Measurements from ENCODE around the gene ATXN2.
"Not testable (repeated sequence)": the region's sequence is repeated elsewhere in the genome, so short reads cannot be mapped to it uniquely, and the experiment has no call there.

Gene ATXN2

DNA sequence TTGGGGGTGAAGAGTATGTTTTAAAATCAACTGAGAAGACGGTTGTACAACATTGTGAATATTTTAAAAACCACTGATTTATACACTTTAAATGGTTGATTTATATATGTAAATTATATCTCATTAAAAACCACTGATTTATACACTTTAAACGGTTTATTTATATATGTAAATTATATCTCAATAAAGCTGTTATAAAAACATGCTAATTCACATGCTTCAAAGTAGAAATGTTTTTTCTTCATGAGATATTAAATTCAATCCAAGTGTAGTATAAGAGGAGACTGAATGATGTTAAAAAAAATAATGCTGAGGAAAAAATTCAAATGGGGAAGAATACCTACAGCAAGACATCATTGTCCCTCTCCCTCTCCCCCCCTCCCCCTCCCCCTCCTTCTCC is 92.9 kb downstream of the ATXN2 start:
- no peaks in the 10 kb centered on the region for H3K4me1 ChIP-seq
- peaks cover 58% of the 10 kb centered on the region for H3K36me3 ChIP-seq
- DNase-seq, result no peak
- no peak overlapping the region for H3K4me3 ChIP-seq (ENCODE audit: low read depth, low read length)
- no peaks in the 10 kb centered on the region for H3K9me3 ChIP-seq
- H3K27me3 ChIP-seq, result no peaks in the 10 kb centered on the region
- TF ChIP-seq, protein P1, sequence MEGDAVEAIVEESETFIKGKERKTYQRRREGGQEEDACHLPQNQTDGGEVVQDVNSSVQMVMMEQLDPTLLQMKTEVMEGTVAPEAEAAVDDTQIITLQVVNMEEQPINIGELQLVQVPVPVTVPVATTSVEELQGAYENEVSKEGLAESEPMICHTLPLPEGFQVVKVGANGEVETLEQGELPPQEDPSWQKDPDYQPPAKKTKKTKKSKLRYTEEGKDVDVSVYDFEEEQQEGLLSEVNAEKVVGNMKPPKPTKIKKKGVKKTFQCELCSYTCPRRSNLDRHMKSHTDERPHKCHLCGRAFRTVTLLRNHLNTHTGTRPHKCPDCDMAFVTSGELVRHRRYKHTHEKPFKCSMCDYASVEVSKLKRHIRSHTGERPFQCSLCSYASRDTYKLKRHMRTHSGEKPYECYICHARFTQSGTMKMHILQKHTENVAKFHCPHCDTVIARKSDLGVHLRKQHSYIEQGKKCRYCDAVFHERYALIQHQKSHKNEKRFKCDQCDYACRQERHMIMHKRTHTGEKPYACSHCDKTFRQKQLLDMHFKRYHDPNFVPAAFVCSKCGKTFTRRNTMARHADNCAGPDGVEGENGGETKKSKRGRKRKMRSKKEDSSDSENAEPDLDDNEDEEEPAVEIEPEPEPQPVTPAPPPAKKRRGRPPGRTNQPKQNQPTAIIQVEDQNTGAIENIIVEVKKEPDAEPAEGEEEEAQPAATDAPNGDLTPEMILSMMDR (IDR thresholded peaks at IDR 0.05; ENCODE audit: low read depth, low read length), result no peak

DNA sequence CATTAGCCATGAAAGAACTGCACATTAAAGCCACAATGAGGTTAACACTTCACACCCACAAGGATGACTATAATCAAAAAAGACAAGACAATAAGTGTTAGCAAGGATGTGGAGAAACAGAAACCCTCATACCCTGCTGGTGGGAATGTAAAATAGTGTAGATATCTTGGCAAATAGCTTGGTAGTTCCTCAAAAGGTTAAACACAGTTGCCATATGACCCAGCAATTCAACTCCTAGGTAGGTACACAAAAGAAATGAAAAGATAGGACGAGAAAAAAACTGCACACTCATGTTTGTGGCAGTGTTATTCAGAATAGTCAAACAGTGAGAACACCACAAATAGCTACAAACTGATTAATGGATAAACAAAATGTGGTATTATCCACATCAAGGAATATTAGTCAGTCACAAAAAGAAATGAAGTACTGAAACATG is 93.5 kb downstream of the ATXN2 start:
- no peaks in the 10 kb centered on the region for H3K4me1 ChIP-seq

DNA sequence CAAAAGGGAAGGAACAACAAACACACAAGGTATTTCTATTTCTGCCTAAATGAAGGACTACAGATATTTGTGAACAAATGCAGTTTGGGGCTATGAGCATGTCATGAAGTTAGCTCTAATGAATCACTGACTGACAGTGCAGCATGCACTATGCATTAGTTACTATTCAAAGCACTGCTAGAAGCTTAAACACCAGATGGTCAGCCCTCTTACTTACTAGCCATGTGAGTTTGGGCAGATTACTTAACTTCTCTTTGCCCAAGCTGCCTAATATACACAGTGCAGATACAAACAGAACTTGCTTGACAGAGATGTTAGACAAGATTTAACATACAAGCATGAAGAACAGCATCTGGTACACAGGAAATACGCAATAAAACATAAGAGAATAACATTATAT is 96.0 kb downstream of the ATXN2 start:
- Histone ChIP-seq H3K4me1 (no peaks in the 10 kb centered on the region), H3K4me3 (ENCODE audit: low read depth, low read length) (no peak overlapping the region), H3K27me3 (no peaks in the 10 kb centered on the region), H3K9me3 (no peaks in the 10 kb centered on the region), H3K36me3 (peaks cover 59% of the 10 kb centered on the region)
- TF ChIP-seq, protein P1 (IDR thresholded peaks at IDR 0.05; ENCODE audit: low read depth, low read length), result no peak
- no peak for DNase-seq

More for the DNA sequence above, 93.5 kb downstream of the ATXN2 start:
- TF ChIP-seq, protein P1 (IDR thresholded peaks at IDR 0.05; ENCODE audit: low read depth, low read length), result no peak
- no peaks in the 10 kb centered on the region for H3K27me3 ChIP-seq
- no peaks in the 10 kb centered on the region for H3K9me3 ChIP-seq
- H3K4me3 ChIP-seq (ENCODE audit: low read depth, low read length), result no peak overlapping the region
- no peak for DNase-seq
- peaks cover 58% of the 10 kb centered on the region for H3K36me3 ChIP-seq

DNA sequence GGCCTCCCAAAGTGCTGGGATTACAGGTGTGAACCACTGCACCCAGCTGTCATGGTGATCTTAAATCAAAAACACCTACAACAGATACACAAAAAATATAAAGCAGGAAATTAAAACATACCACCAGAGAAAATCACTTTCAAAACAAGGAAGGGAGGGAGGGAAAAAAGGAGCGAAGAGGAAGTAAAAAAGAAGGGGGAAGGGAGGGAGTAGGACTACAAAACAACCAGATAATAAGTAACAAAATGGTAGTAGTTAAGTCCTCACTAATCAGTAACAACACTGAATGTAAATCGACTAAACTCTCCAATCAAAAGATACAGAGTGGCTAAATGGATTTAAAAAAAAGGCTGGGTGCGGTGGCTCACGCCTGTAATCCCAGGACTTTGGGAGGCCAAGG is 104.4 kb downstream of the ATXN2 start:
- H3K36me3 ChIP-seq, result peaks cover 65% of the 10 kb centered on the region
- DNase-seq, result no peak
- TF ChIP-seq, protein P1 (IDR thresholded peaks at IDR 0.05; ENCODE audit: low read depth, low read length), result no peak

DNA sequence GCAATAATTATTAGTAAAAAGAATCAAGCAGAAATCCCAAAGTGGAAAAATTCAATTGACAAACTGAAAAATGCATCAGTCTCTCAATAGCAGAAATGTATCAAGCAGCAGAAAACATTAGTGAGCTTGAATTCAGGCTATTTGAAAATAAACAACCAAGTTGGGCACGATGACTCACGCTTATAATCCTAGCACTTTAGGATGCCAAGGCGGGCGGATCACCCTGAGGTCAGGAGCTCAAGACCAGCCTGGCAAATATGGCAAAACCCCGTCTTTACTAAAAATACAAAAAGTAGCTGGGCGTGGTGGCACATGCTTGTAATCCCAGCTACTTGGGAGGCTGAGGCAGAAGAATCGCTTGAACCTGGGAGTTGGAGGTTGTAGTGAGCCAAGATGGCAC is 106.1 kb downstream of the ATXN2 start:
- not testable (repeated sequence) for H3K9me3 ChIP-seq; H3K27me3 ChIP-seq; H3K4me1 ChIP-seq; DNase-seq; H3K4me3 ChIP-seq (ENCODE audit: low read depth, low read length)
- peaks cover 63% of the 10 kb centered on the region for H3K36me3 ChIP-seq

More for the DNA sequence above, 104.4 kb downstream of the ATXN2 start:
- no peaks in the 10 kb centered on the region for H3K27me3 ChIP-seq
- no peak overlapping the region for H3K4me3 ChIP-seq (ENCODE audit: low read depth, low read length)
- H3K4me1 ChIP-seq, result no peaks in the 10 kb centered on the region
- no peaks in the 10 kb centered on the region for H3K9me3 ChIP-seq

DNA sequence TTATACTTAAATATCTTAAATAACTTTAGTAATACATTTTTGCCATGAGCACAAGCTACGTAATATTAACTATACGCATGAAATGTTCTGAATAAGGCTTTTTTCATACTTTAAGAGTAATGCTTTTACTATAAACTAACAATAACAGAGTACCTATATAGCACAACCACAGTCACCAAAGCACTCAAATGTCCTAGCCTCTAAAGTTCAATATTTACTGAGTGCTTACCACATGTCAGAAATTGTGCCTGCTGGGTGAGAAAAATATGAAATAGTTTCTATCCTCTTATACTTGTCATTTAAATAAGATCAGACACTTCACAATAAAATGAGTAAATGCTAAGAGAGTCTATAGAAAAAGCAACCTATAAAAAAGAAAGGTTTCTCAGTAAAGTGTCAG is 110.3 kb downstream of the ATXN2 start:
- Histone ChIP-seq H3K9me3 (no peaks in the 10 kb centered on the region), H3K27me3 (no peaks in the 10 kb centered on the region), H3K4me1 (no peaks in the 10 kb centered on the region), H3K36me3 (peaks cover 72% of the 10 kb centered on the region), H3K4me3 (ENCODE audit: low read depth, low read length) (no peak overlapping the region)
- no peak for DNase-seq
- TF ChIP-seq, protein P1 (IDR thresholded peaks at IDR 0.05; ENCODE audit: low read depth, low read length), result no peak

DNA sequence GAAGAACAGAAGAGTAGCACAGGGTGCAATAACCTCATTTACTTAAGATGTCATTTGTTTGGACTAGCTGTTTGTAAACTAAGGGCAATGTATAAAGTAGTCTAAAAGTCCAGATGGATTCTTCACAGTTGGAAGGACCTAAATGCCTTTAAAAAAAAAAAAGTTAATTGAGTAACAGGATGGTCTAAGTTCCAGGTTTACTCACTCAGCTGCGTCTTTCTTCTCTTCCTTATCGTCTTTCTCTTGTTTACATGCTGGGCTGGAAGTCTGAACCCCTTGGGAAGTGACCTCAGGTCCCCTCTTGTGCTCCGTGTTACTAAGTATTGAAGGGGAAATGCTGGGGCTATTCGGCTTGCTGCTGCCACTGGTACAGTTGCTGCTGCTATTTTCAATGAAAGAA is 110.8 kb downstream of the ATXN2 start:
- H3K27me3 ChIP-seq, result no peaks in the 10 kb centered on the region
- H3K9me3 ChIP-seq, result no peaks in the 10 kb centered on the region
- DNase-seq, result no peak
- no peak overlapping the region for H3K4me3 ChIP-seq (ENCODE audit: low read depth, low read length)
- TF ChIP-seq, protein P1 (IDR thresholded peaks at IDR 0.05; ENCODE audit: low read depth, low read length), result no peak
- peaks cover 70% of the 10 kb centered on the region for H3K36me3 ChIP-seq
- no peaks in the 10 kb centered on the region for H3K4me1 ChIP-seq

Measured in BE2C (cell line).